Body of pancreas (tissue), 4 donors: ENCODE measurements around the gene CD46.

Experiments used
- CTCF ChIP-seq, 7 experiments: fragments of 450-650 bp in 4 of 7; fragments of 200-600 bp in 3 of 7; sonication (generic) in 3 of 7; IDR thresholded peaks; one replicate each; pipeline ENCODE4 v1.5.1; 2016 to 2019; ENCODE audit warnings: antibody characterized with exemption in 7 of 7
- POLR2A ChIP-seq, 3 donors: fragments of 450-650 bp; IDR thresholded peaks; one replicate each; pipeline ENCODE4 v1.6.1; 2016; ENCODE audit warnings: antibody characterized with exemption in 3 of 3, mild to moderate bottlenecking in 2 of 3

DNA sequence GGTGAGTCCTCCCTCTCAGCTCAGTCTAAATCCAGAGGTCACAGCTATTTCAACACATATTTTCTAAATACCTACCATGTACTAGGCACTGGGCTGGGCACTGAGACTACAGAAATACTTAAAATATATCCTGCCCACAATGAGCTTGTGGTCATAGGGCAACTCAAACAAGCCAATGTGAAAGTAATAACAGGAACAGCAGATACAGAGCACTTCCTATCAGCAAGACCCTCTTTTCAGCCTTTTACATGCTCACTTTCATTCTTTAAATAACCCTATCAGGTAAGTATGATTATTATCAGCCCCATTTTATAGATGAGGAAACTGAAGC lies 87.2 kb downstream of the CD46 start:
- TF ChIP-seq CTCF (IDR thresholded peaks at IDR 0.05) (no peak), POLR2A (IDR thresholded peaks at IDR 0.05) (no peak)
